Gastrocnemius medialis (tissue), 4 donors: ENCODE results near the gene C7orf33. TPM values are rescaled to one million over a fixed set of nuclear protein-coding genes. Genes with fewer than 3 reads are reported as not detected.

Source experiments
- ATAC-seq, 2 donors: fragments of 150-250 bp; one replicate each; pipeline ENCODE4 v1.9.1; 2016
- DNase-seq, 2 donors: peaks; one replicate each; pipeline ENCODE4 v3.0.0-alpha.2; 2019
- H3K27ac ChIP-seq, 4 donors: fragments of 200-600 bp; sonication (generic); 1 replicate in 1 of 4; 2 replicates in 3 of 4; pipeline ENCODE4 v1.5.1; 2016 to 2018; ENCODE audit warnings: mild to moderate bottlenecking in 2 of 4, moderate library complexity in 1 of 4
- H3K27me3 ChIP-seq, 3 donors: fragments of 200-600 bp; sonication (generic) in 2 of 3; 1 replicate in 1 of 3; 2 replicates in 2 of 3; pipeline versions ENCODE4 v1.5.1 to v1.6.0; 2016 to 2019; ENCODE audit warnings: mild to moderate bottlenecking in 1 of 3, moderate library complexity in 1 of 3
- H3K36me3 ChIP-seq, 2 donors: fragments of 200-600 bp; sonication (generic) in 1 of 2; one replicate each; pipeline ENCODE4 v1.5.1; 2017 to 2018
- H3K4me1 ChIP-seq, 2 donors: fragments of 200-600 bp; sonication (generic) in 1 of 2; one replicate each; pipeline ENCODE4 v1.5.1; 2016 to 2017; ENCODE audit warnings: mild to moderate bottlenecking in 2 of 2
- H3K4me3 ChIP-seq, 4 donors: fragments of 200-600 bp; sonication (generic) in 3 of 4; 1 replicate in 1 of 4; 2 replicates in 3 of 4; pipeline ENCODE4 v1.5.1; 2016 to 2019; ENCODE audit warnings: mild to moderate bottlenecking in 2 of 4
- H3K9me3 ChIP-seq, 3 donors: fragments of 200-600 bp; sonication (generic) in 2 of 3; 1 replicate in 1 of 3; 2 replicates in 2 of 3; pipeline ENCODE4 v1.5.1; 2016 to 2019
- CTCF ChIP-seq, 5 experiments: fragments of 450-650 bp in 3 of 5; fragments of 200-600 bp in 2 of 5; sonication (generic) in 2 of 5; IDR thresholded peaks in 4 of 5; conservative IDR thresholded peaks in 1 of 5; 1 replicate in 4 of 5; 2 replicates in 1 of 5; pipeline ENCODE4 v1.5.1; 2016 to 2019; ENCODE audit warnings: antibody characterized with exemption in 5 of 5, mild to moderate bottlenecking in 3 of 5, moderate library complexity in 3 of 5
- POLR2A ChIP-seq, 2 donors: fragments of 450-650 bp; IDR thresholded peaks; one replicate each; pipeline ENCODE4 v1.6.1; 2017; ENCODE audit warnings: antibody characterized with exemption in 2 of 2, mild to moderate bottlenecking in 2 of 2, moderate library complexity in 2 of 2
- in situ Hi-C, 4 donors: fragments of 200-750 bp; cut with MboI; loops; one replicate each; pipeline versions ENCODE4 v1.15.0 to v1.8.0; 2017; ENCODE audit warnings: low sequenced_read_pairs in 4 of 4
- intact Hi-C: fragments of 100-400 bp; cut with DNase I; formaldehyde crosslinking; loops from one replicate; pipeline ENCODE4 v1.15.1; 2023; ENCODE audit warnings: low total_unique reads
- total RNA-seq, 4 donors: library from RNA; depleted of rRNA; stranded (reverse); fragments of >200 nt; gene quantifications; one replicate each; pipeline versions ENCODE4 v1.1.0 to v1.2.3, GENCODE V29; 2016

Gene C7orf33
- total RNA-seq, 4 donors from 2014 or later = not detected

GRCh38 chr7:148584154-148584827 is 6.3 kb upstream of the C7orf33 start:
- intact Hi-C loops = loop anchor here (10.0 kb wide), 1 partner anchor 281 kb away; no protein-coding TSS in a partner anchor
- DNase-seq (no peak), ATAC-seq (no peak)
- Histone ChIP-seq H3K27ac (no peak overlapping the region), H3K27me3 (no peaks in the 10 kb centered on the region), H3K36me3 (no peaks in the 10 kb centered on the region), H3K4me1 (no peaks in the 10 kb centered on the region), H3K4me3 (no peak overlapping the region), H3K9me3 (no peaks in the 10 kb centered on the region)
- TF ChIP-seq POLR2A (IDR thresholded peaks at IDR 0.05) (no peak), CTCF (IDR thresholded peaks at IDR 0.05 in 4 of 5, conservative IDR thresholded peaks at IDR 0.05 in 1 of 5) (no peak)
- in situ Hi-C loops = no loop called here

GRCh38 chr7:148585399-148585798 is 5.2 kb upstream of the C7orf33 start:
- no peaks in the 10 kb centered on the region for H3K4me1 ChIP-seq
- in situ Hi-C loops = no loop called here
- ATAC-seq = no peak
- no peak for DNase-seq
- H3K27ac ChIP-seq = no peak overlapping the region
- H3K36me3 ChIP-seq = no peaks in the 10 kb centered on the region
- H3K9me3 ChIP-seq = no peaks in the 10 kb centered on the region
- no peaks in the 10 kb centered on the region for H3K27me3 ChIP-seq
- TF ChIP-seq POLR2A (IDR thresholded peaks at IDR 0.05) (no peak), CTCF (IDR thresholded peaks at IDR 0.05 in 4 of 5, conservative IDR thresholded peaks at IDR 0.05 in 1 of 5) (no peak)
- H3K4me3 ChIP-seq = no peak overlapping the region
- intact Hi-C loops = loop anchor here (10.0 kb wide), 1 partner anchor 279 kb away; no protein-coding TSS in a partner anchor

- Histone ChIP-seq H3K27ac (no peak overlapping the region), H3K4me3 (no peak overlapping the region), H3K27me3 (no peaks in the 10 kb centered on the region), H3K9me3 (no peaks in the 10 kb centered on the region), H3K4me1 (no peaks in the 10 kb centered on the region), H3K36me3 (no peaks in the 10 kb centered on the region)
- in situ Hi-C loops (no loop called here), intact Hi-C loops (loop anchor here (10.0 kb wide), 1 partner anchor 278 kb away; no protein-coding TSS in a partner anchor)
- no peak for DNase-seq
- no peak for TF ChIP-seq CTCF (IDR thresholded peaks at IDR 0.05 in 4 of 5, conservative IDR thresholded peaks at IDR 0.05 in 1 of 5)
- no peak for TF ChIP-seq POLR2A (IDR thresholded peaks at IDR 0.05)
- ATAC-seq = no peak
These were observed 3.5 kb upstream of the C7orf33 start for GRCh38 chr7:148587076-148587475.

GRCh38 chr7:148588168-148588567 is 2.4 kb upstream of the C7orf33 start:
- no peak overlapping the region for H3K4me3 ChIP-seq
- DNase-seq (no peak), ATAC-seq (no peak)
- no peaks in the 10 kb centered on the region for H3K9me3 ChIP-seq
- in situ Hi-C loops (no loop called here), intact Hi-C loops (loop anchor here (10.0 kb wide), 1 partner anchor 277 kb away; no protein-coding TSS in a partner anchor)
- H3K27ac ChIP-seq = no peak overlapping the region
- TF ChIP-seq POLR2A (IDR thresholded peaks at IDR 0.05) (no peak), CTCF (IDR thresholded peaks at IDR 0.05 in 4 of 5, conservative IDR thresholded peaks at IDR 0.05 in 1 of 5) (no peak)
- no peaks in the 10 kb centered on the region for H3K27me3 ChIP-seq
- H3K4me1 ChIP-seq = no peaks in the 10 kb centered on the region
- H3K36me3 ChIP-seq = no peaks in the 10 kb centered on the region
